Measurements from ENCODE around the gene EMID1.

EMID1 gene

GRCh38 chr22:29205594-29206371 lies at the start of gene EMID1:
TSS of gene EMID1 (plus strand) at chr22:29205896. CDS start at chr22:29206039, 143 bp downstream.
- no peak for ATAC-seq

DNA sequence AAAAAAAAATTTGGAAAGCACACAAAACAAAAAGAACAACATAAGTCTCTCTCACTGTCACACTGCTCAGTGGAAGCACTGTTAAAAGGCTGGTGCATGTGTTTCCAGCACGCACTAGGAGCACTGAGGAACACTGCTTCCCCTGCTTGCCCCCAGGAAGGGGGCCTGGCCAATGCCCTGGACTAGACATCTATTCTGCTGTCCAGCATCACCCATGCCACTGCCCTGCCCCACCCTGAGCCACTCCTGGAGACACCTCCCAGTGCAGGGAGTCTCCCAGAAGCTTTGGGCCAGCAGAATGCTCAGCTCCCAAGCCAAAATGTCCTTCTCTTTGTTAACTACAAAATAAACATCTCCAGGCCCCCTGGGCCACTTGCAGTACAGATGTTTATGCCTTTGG lies 49.7 kb upstream of the EMID1 start:
- no peak for ATAC-seq

GRCh38 chr22:29156507-29156906 lies 49.2 kb upstream of the EMID1 start:
- ATAC-seq: no peak

- ATAC-seq: no peak
Measured at GRCh38 chr22:29157759-29158535, 47.7 kb upstream of the EMID1 start.

DNA sequence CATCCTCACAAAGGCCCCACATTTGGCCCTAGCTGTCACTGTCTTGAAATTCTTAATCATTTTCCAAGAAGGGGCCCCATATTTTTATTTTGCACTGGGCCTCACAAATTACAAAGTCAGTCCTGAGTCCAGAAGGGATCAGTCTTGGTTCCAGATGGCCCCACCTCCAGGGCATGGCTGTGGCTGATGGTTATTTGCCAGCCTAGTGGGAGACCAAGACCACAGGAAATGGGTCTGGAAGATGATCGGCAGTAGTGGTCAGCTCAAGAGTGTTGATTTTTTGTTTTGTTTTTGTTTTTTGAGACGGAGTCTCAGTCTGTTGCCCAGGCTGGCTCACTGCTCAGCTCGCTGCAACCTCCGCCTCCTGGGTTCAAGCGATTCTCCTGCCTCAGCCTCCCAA lies 47.1 kb upstream of the EMID1 start:
- no peak for ATAC-seq

DNA sequence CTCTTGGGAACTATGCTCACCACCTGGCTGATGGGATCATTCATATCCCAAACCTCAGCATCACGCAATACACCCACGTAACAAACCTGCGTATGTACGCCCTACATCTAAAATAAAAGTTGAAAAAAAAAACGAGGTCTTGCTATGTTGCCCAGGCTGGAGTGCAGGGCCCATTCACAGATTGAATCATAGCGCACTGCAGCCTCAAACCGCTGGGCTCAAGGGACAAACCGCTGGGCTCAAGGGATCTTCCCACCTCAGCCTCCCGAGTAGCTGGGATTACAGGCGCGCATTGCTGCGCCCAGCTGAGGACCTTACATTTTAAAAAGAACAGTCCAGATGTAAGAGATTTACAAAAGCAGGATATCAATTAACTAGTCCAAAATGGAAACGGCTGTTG lies 41.9 kb upstream of the EMID1 start:
- ATAC-seq: no peak

- no peak for ATAC-seq
Measured at GRCh38 chr22:29165321-29166060, 40.2 kb upstream of the EMID1 start.

GRCh38 chr22:29166180-29166579 lies 39.5 kb upstream of the EMID1 start:
- ATAC-seq: no peak

DNA sequence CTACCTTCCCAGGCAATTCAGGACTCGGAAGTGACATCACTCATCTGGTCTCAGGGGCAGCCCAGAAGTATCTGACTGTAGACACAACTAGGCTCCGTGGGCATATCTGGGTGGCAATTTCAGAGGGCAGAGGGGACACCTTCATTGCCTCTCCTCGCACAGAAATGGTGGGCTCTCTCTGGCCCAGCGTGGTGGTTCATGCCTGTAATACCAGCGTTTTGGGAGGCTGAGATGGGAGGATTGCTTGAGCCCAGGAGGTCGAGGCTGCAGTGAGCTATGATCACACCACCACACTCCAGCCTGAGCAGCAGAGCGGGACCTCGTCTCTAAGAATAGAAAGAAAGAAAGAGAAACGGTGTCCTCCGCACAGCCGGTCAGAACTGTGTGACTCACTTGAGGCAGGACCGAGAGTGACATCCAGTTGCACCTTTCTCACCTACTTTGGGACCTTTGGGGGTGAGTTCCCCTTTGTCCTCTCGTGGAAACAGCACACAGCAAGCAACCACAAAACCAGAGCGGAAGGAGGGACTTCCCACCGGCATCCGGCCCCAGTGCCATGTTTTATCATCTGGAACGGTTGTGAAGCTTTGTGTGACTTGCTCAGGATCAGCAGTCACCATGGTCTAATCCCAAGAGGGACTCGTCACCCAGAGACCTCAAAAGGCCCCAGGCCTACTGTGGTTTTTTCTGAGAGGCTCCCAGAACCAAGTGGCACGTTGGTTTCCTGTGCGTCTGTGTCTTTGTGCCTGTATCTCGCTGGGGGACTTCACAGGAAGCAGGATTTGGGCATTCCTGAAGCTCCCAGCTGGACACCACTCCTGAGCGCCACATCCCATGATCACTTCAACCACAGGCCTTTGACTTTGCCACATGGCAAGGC lies 38.4 kb upstream of the EMID1 start:
- ATAC-seq: peak; percentile 72 to 80

- no peak for ATAC-seq
Measured at GRCh38 chr22:29171721-29172120, 34.0 kb upstream of the EMID1 start.

DNA sequence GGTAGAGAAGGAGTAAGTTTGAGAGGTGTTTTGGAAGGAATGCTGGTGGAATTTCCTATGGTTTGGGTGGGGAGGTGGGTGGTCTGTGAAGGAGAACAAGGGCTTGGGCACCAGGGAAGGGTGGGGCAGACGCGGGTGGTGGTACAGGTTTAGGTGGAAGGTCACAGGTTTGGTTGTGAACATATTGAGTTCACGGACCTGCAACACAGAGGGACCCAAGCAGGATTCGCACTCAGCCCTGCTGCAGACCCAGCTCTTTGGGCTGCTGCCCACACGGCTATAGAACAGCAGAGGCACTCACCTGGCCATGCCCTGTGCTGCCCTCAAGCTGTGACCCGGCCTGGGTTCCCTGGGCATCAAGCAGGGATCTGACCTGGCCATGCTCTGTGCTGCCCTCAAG lies 33.5 kb upstream of the EMID1 start:
- ATAC-seq: no peak

- no peak for ATAC-seq
Measured at GRCh38 chr22:29175312-29175835, 30.3 kb upstream of the EMID1 start.

- ATAC-seq: no peak
Measured at GRCh38 chr22:29183971-29184848, 21.5 kb upstream of the EMID1 start.

DNA sequence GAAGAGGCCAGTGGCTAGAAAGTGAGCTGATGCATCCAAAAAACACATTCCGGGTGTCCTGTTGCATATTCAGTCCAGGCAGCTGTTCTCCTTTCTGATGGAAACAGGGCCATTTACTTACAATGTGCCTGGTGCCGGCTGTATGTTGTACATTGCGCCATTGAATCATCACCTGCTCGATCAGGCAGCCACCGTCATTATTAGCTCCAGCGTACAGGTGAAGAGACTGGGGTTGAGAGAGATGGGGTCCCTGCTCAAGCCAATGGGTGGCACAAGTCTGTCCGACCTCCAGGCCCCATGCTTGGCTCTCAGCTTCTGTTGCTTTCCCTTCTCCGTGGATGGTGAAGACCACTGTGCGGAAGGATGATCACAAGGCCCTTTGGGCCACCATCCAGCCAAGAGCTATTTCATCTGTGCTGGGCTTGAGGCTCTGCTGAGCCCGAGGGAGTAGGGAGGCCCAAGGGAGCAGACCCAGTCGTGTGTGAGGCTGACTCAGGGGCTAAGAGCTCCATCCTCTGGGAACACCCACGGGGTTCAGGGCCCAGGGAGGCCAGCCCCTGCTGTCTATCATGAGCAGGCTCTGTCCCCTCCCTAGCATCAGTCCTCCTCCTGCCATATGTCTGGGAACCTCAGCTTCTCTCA lies 20.7 kb upstream of the EMID1 start:
- ATAC-seq: no peak

DNA sequence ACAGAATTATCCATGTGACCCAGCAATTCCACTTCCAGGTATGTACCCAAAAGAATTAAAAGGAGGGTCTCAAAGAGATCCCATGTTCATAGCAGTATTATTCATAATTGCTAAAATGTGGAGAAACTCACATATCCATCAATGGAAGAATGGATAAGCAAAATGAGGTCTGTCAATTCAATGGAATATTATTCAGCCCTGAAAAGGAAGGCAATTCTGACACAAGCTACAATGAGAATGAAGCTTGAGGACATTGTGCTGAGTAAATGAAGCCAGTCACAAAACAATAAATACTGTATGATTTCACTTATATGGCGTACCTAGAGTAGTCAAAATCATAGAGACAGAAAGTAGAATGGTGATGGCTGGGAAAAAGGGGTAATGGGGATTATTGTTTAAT lies 19.4 kb upstream of the EMID1 start:
- no peak for ATAC-seq

DNA sequence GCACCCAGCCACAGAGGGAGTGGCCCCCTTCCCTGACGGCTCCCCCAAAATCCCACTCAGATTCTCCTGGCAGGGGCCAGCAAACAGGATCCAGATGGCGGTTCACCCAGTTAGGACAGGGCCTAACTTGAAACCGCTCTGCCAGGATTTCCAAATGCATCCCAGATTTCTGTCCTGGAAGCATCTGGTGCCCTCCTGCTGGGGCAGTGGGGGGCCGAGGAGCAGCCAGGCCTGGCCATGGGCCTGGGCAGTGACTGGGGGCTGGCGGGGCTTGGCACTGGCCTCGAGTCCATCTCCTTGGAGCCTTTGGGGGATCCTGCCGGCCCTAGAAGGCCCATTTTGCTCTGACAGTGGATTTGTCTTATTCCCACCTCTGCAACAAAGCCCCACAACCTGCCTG lies 17.9 kb upstream of the EMID1 start:
- no peak for ATAC-seq

GRCh38 chr22:29190051-29190450 lies 15.6 kb upstream of the EMID1 start:
- no peak for ATAC-seq

DNA sequence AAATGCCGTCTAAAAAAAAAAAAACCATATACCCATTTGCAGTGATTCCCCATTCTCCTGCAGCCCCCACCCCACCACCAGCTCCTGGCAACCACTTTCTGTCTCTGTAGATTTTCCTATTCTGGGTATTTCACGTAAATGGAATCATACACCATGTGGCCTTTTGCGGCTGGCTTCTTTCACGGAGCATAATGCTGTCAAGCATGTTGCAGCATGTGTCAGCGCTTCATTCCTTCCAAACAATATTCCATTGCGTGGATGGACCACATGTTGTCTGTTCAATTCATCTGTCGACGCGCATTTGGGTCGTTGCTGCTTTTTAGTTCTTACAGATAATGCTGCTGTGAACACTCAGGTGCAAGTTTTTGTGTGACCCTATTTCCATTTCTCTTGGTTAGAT lies 14.8 kb upstream of the EMID1 start:
- no peak for ATAC-seq

GRCh38 chr22:29193021-29193420 lies 12.7 kb upstream of the EMID1 start:
- no peak for ATAC-seq

DNA sequence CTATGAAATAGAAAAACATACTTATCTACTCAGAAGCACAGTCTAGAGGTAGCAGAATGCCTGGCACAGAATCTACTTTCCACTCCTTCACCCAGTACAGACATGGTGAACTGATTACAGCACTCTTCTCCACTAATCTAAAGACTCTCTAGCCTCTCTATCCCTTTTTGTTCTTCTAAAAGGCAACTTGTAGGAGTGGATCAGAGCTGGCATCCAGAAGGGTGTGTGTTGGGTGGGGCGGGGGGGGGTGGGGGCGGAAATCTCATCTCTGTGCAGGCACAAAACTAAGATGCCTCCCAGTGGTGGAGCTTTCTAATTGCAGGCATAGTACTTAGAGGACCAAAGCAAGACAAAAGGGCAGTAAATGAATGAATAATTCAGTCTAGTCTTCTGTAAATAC lies 11.5 kb upstream of the EMID1 start:
- ATAC-seq: no peak

All from activated CD4-positive, CD25-positive, alpha-beta regulatory T cell treated with anti-CD3 and anti-CD28 coated beads, Interleukin-2, amount 50 U/mL, for 24 hours (primary cell).